HFFc6 (cell line): ENCODE data around the gene PRND. TPM values are rescaled to one million over a fixed set of nuclear protein-coding genes. Genes with fewer than 3 reads are reported as not detected.
"Not testable (repeated sequence)": the region's sequence is repeated elsewhere in the genome, so short reads cannot be mapped to it uniquely, and the experiment has no call there.

Experiments
- DNase-seq: peaks from one replicate; pipeline ENCODE4 v3.0.0-alpha.2; 2018
- H3K27ac Mint-ChIP-seq: 2 replicates; pipeline ENCODE4 v1.8.0; 2020; ENCODE audit warnings: mild to moderate bottlenecking, mixed read lengths
- H3K27me3 Mint-ChIP-seq: 2 replicates; pipeline ENCODE4 v1.8.0; 2021; ENCODE audit warnings: mild to moderate bottlenecking, moderate library complexity, mixed read lengths; ENCODE audit not compliant: insufficient read depth
- H3K36me3 Mint-ChIP-seq: 2 replicates; pipeline ENCODE4 v1.8.0; 2021; ENCODE audit warnings: low read depth, mixed read lengths
- H3K4me1 Mint-ChIP-seq: 2 replicates; pipeline ENCODE4 v1.8.0; 2020; ENCODE audit warnings: low read depth, mixed read lengths
- H3K4me3 Mint-ChIP-seq: 2 replicates; pipeline ENCODE4 v1.8.0; 2020; ENCODE audit warnings: mild to moderate bottlenecking, moderate library complexity, mixed read lengths
- H3K9me3 Mint-ChIP-seq: 2 replicates; pipeline ENCODE4 v1.8.0; 2020; ENCODE audit warnings: mild to moderate bottlenecking, mixed read lengths
- total RNA-seq, 6 experiments: library from RNA; stranded (reverse); fragmentation: NEBNext Ultra II Directional; extraction: Animal tissue kit (Norgen Biotek cat#: 25700); gene quantifications; 2 replicates in 1 of 6; 3 replicates in 5 of 6; pipeline ENCODE4 v1.2.3, GENCODE V29; 2021
- TF ChIP-seq, protein P1 (sequence below): fragments of 200-600 bp; sonication (generic); IDR thresholded peaks from 2 replicates; pipeline ENCODE4 v1.5.0; 2021; ENCODE audit warnings: antibody characterized with exemption, mild to moderate bottlenecking

The PRND gene
- total RNA-seq, 6 experiments from 2014 or later: 0.31 to 0.62 (median 0.49) TPM

DNA sequence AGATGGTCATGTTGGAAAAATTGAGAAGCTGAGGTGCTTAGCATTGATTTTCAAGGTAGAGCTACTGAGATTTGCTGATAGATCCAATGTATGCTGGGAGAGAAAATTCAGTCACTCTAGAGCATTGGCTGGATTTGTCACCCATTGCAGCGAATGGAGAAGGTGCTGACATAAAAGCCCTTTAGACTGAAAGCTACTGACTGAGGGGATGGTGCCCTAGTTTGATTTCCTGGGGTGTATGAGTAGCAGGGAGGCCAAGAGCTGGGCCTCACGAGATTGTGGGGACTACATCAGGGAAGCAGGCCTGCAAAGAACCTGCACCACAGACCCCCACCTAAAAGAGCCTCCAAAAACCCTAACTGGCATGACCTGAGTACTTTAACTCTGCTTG, 23.9 kb upstream of the PRND start:
- H3K27ac Mint-ChIP-seq: peak overlapping the region; percentile 0; the same call in 1 of the 2 replicates
- no peaks in the 10 kb centered on the region for H3K9me3 Mint-ChIP-seq
- H3K4me3 Mint-ChIP-seq: no peak overlapping the region
- H3K36me3 Mint-ChIP-seq: peaks cover 45% of the 10 kb centered on the region
- no peak for DNase-seq
- TF ChIP-seq, protein P1, sequence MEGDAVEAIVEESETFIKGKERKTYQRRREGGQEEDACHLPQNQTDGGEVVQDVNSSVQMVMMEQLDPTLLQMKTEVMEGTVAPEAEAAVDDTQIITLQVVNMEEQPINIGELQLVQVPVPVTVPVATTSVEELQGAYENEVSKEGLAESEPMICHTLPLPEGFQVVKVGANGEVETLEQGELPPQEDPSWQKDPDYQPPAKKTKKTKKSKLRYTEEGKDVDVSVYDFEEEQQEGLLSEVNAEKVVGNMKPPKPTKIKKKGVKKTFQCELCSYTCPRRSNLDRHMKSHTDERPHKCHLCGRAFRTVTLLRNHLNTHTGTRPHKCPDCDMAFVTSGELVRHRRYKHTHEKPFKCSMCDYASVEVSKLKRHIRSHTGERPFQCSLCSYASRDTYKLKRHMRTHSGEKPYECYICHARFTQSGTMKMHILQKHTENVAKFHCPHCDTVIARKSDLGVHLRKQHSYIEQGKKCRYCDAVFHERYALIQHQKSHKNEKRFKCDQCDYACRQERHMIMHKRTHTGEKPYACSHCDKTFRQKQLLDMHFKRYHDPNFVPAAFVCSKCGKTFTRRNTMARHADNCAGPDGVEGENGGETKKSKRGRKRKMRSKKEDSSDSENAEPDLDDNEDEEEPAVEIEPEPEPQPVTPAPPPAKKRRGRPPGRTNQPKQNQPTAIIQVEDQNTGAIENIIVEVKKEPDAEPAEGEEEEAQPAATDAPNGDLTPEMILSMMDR: no peak
- peaks cover 58% of the 10 kb centered on the region for H3K4me1 Mint-ChIP-seq
- peaks cover 3% of the 10 kb centered on the region; the same call in 1 of the 2 replicates for H3K27me3 Mint-ChIP-seq

DNA sequence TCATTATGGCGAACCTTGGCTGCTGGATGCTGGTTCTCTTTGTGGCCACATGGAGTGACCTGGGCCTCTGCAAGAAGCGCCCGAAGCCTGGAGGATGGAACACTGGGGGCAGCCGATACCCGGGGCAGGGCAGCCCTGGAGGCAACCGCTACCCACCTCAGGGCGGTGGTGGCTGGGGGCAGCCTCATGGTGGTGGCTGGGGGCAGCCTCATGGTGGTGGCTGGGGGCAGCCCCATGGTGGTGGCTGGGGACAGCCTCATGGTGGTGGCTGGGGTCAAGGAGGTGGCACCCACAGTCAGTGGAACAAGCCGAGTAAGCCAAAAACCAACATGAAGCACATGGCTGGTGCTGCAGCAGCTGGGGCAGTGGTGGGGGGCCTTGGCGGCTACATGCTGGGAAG, 22.5 kb upstream of the PRND start:
- Mint-ChIP-seq H3K4me3 (no peak overlapping the region), H3K36me3 (peaks cover 37% of the 10 kb centered on the region)
- TF ChIP-seq, protein P1: no peak

DNA sequence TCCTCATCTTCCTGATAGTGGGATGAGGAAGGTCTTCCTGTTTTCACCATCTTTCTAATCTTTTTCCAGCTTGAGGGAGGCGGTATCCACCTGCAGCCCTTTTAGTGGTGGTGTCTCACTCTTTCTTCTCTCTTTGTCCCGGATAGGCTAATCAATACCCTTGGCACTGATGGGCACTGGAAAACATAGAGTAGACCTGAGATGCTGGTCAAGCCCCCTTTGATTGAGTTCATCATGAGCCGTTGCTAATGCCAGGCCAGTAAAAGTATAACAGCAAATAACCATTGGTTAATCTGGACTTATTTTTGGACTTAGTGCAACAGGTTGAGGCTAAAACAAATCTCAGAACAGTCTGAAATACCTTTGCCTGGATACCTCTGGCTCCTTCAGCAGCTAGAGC, 21.8 kb upstream of the PRND start:
- peaks cover 3% of the 10 kb centered on the region; the same call in 1 of the 2 replicates for H3K27me3 Mint-ChIP-seq
- H3K4me3 Mint-ChIP-seq: no peak overlapping the region
- H3K4me1 Mint-ChIP-seq: peaks cover 62% of the 10 kb centered on the region
- TF ChIP-seq, protein P1: no peak
- H3K36me3 Mint-ChIP-seq: peaks cover 36% of the 10 kb centered on the region
- H3K9me3 Mint-ChIP-seq: no peaks in the 10 kb centered on the region
- H3K27ac Mint-ChIP-seq: no peak overlapping the region; the same call in 1 of the 2 replicates
- no peak for DNase-seq

More for the DNA sequence above, 22.5 kb upstream of the PRND start:
- H3K9me3 Mint-ChIP-seq: no peaks in the 10 kb centered on the region
- H3K27ac Mint-ChIP-seq: no peak overlapping the region
- DNase-seq: no peak
- peaks cover 3% of the 10 kb centered on the region; the same call in 1 of the 2 replicates for H3K27me3 Mint-ChIP-seq
- H3K4me1 Mint-ChIP-seq: peaks cover 63% of the 10 kb centered on the region

DNA sequence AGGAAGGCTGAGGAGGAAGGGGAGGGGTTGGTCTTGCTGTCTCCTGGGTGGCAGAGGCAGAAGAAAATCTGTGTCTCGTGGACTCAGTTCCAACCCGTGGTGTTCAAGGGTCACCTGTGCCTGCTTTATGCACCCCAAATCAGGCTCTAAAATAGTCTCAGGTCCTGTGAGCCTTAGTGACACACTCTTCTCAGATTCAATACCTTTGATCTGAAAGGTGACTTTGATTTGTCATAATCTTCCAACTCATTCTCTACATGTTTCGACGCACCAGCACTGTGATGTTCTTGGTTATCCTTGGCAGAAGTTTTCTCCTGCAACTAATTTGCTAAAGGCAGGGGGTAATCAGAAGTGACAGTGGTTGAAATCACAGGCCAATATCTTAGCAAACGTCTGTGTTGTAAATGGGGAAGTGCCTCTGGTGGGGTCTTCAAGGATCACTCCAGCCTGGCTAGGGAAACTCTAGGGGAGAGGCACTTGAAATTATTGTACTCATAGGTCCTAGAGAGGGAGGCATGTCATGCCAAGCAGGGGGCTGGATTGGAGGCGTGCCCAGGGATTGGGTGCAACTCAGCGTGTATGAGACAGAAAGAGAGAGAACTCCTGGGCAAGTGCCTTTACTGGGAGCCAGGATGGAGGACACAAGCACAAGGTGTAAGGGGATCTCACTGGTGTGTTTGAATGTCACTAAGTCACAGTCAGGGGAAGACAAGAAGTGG, 19.0 kb upstream of the PRND start:
- H3K27ac Mint-ChIP-seq: peak overlapping the region; percentile 40
- peak overlapping the region; percentile 8; the same call in 1 of the 2 replicates for H3K4me3 Mint-ChIP-seq
- no peak for DNase-seq
- H3K27me3 Mint-ChIP-seq: no peaks in the 10 kb centered on the region
- peaks cover 20% of the 10 kb centered on the region for H3K36me3 Mint-ChIP-seq
- no peaks in the 10 kb centered on the region for H3K9me3 Mint-ChIP-seq
- H3K4me1 Mint-ChIP-seq: peaks cover 36% of the 10 kb centered on the region
- TF ChIP-seq, protein P1: no peak

DNA sequence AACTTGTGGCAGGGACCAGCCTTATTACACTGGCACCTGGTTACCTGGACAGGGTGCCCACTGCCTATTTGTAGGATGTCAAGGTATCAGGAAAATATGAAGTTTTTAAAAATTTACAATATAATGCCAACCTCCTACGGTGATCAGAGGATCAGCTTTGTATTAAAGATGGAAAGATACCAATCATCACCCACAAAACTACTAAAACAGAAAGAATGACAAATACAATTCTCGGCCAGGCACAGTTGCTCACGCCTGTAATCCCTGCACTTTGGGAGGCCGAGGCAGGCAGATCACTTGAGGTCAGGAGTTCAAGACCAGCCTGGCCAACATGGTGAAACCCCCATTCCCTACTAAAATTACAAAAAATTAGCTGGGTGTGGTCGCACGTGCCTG, 18.4 kb upstream of the PRND start:
- TF ChIP-seq, protein P1: no peak
- Mint-ChIP-seq H3K9me3 (no peaks in the 10 kb centered on the region), H3K36me3 (peaks cover 15% of the 10 kb centered on the region), H3K4me1 (peaks cover 32% of the 10 kb centered on the region), H3K27me3 (no peaks in the 10 kb centered on the region), H3K4me3 (no peak overlapping the region), H3K27ac (no peak overlapping the region; the same call in 1 of the 2 replicates)
- DNase-seq: no peak

DNA sequence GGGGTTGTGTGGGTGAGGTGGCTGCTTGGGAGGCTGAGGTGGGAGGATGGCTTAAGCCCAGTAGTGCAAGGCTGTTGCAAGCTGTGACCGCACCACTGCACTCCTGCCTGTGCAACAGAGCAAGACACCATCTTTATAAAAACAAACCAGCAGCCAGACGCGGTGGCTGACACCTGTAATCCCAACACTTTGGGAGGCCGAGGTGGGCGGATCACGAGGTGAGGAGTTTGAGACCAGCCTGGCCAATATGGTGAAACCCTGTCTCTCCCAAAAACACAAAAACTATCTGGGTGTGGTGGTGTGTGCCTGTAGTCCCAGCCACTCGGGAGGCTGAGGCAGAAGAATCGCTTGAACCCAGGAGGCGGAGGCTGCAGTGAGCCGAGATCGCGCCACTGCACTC, 14.8 kb upstream of the PRND start:
- not testable (repeated sequence) for H3K9me3 Mint-ChIP-seq, H3K27ac Mint-ChIP-seq, DNase-seq, H3K27me3 Mint-ChIP-seq, H3K4me3 Mint-ChIP-seq, H3K36me3 Mint-ChIP-seq
- H3K4me1 Mint-ChIP-seq: peaks cover 26% of the 10 kb centered on the region
